ENCODE data around the gene HDDC3.

The HDDC3 gene

GRCh38 chr15:90955624-90956273, 23.4 kb upstream of the HDDC3 start:
- TF ChIP-seq, protein P1, sequence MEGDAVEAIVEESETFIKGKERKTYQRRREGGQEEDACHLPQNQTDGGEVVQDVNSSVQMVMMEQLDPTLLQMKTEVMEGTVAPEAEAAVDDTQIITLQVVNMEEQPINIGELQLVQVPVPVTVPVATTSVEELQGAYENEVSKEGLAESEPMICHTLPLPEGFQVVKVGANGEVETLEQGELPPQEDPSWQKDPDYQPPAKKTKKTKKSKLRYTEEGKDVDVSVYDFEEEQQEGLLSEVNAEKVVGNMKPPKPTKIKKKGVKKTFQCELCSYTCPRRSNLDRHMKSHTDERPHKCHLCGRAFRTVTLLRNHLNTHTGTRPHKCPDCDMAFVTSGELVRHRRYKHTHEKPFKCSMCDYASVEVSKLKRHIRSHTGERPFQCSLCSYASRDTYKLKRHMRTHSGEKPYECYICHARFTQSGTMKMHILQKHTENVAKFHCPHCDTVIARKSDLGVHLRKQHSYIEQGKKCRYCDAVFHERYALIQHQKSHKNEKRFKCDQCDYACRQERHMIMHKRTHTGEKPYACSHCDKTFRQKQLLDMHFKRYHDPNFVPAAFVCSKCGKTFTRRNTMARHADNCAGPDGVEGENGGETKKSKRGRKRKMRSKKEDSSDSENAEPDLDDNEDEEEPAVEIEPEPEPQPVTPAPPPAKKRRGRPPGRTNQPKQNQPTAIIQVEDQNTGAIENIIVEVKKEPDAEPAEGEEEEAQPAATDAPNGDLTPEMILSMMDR (conservative IDR thresholded peaks at IDR 0.05; ENCODE audit: low read depth), result no peak

GRCh38 chr15:90954712-90955623, 22.6 kb upstream of the HDDC3 start, which contains the start of gene RCCD1:
Gene RCCD1 (plus strand): TSS chr15:90954884. CDS start chr15:90956735, 1,851 bp downstream.
- TF ChIP-seq, protein P1 (conservative IDR thresholded peaks at IDR 0.05; ENCODE audit: low read depth), result no peak
- peak within 1 kb of the TSS; percentile 98 for H3K27ac ChIP-seq
- POLR2A ChIA-PET (ENCODE audit: low non-redundant PET), result interaction anchor here (0.8 to 1.5 kb wide), 2 partner anchors 22 to 53 kb away, joined by 3 to 6 read pairs; partner anchors contain the start of gene HDDC3
- DNase-seq (ENCODE audit: low spot score), result peak; percentile 99
- CTCF ChIA-PET, result interaction anchor here (0.7 to 4.4 kb wide), 4 partner anchors 23 to 1878 kb away, joined by 3 to 23 read pairs (median 8); partner anchors contain the start of gene HDDC3

More at GRCh38 chr15:90955624-90956273, 23.4 kb upstream of the HDDC3 start:
- CTCF ChIA-PET, result interaction anchor here (0.6 to 4.4 kb wide), 15 partner anchors 12 to 1949 kb away, joined by 3 to 23 read pairs (median 7); partner anchors contain the start of gene HDDC3
- peak overlapping the region; percentile 98 for H3K27ac ChIP-seq
- POLR2A ChIA-PET (ENCODE audit: low non-redundant PET), result no interaction called here
- peak; percentile 35 for DNase-seq (ENCODE audit: low spot score)

DNA sequence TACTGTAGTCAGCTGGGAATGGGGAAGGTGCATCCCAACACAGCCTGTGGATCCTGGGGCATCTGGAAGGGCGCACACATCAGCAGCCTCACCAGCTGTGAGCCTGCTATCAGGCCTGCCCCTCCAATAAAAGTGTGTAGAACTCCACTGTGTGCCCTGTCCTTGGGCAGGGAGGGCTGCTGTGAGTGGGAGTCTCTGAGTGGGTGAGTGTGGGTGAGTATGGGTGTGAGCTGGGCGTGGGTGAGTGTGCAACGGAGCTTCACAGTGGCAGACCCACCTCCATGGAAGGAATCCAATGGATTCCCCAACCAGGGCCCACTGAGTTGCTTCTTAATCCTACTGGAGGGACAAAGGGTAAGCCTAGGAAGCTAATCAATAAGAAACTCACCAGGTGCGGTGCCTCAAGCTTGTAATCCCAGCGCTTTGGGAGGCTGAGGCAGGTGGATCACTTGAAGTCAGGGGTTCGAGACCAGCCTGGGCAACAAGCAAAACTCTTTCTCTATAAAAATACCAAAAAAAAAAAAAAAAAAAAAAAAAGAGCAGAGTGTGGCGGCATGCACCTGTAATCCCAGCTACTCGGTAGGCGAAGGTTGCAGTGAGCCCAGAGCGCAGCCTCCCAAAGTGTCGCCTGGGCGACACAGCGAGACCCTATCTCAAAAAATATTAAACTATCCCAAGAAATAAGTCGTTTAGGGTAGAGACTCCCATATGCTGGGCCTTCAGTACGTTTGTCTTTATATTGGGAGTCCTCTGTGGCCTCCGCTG, 21.8 kb upstream of the HDDC3 start:
- H3K27ac ChIP-seq, result peak overlapping the region; percentile 98
- DNase-seq (ENCODE audit: low spot score), result no peak
- POLR2A ChIA-PET (ENCODE audit: low non-redundant PET), result interaction anchor here (0.8 to 1.5 kb wide), 2 partner anchors 21 to 54 kb away, joined by 3 to 6 read pairs; partner anchors contain the start of gene HDDC3
- CTCF ChIA-PET, result interaction anchor here (1.6 to 4.4 kb wide), 2 partner anchors 22 to 96 kb away, joined by 4 to 23 read pairs; partner anchors contain the start of gene HDDC3
- TF ChIP-seq, protein P1 (conservative IDR thresholded peaks at IDR 0.05; ENCODE audit: low read depth), result no peak

DNA sequence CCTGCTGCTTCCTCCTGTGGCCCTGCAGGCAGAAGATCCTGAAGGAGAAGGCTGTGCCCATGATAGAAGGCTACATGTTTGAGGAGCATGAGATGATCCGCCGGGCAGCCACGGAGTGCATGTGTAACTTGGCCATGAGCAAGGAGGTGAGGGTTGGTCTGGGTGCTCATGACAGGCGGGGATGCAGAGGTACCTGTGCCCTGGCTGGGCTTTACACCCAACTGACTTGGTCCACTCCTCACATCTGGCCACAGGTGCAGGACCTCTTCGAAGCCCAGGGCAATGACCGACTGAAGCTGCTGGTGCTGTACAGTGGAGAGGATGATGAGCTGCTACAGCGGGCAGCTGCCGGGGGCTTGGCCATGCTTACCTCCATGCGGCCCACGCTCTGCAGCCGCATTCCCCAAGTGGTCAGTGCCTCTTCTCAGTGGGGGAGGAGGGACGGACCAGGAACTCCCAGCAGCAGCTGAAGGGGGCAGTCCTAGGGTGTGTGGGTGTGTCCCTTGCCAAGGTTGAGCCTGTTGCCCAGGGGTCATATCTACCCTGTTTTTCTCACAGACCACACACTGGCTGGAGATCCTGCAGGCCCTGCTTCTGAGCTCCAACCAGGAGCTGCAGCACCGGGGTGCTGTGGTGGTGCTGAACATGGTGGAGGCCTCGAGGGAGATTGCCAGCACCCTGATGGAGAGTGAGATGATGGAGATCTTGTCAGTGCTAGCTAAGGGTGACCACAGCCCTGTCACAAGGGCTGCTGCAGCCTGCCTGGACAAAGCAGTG, 20.7 kb upstream of the HDDC3 start:
- no peak for DNase-seq (ENCODE audit: low spot score)
- ChIA-PET POLR2A (ENCODE audit: low non-redundant PET) (interaction anchor here (0.6 to 1.5 kb wide), 2 partner anchors 41 to 55 kb away, joined by 4 to 6 read pairs; partner anchors contain the start of gene PRC1), CTCF (interaction anchor here (1.6 kb wide), 1 partner anchor 21 kb away, joined by 4 read pairs; the partner anchor contains the start of gene HDDC3)
- TF ChIP-seq, protein P1 (conservative IDR thresholded peaks at IDR 0.05; ENCODE audit: low read depth), result no peak
- H3K27ac ChIP-seq, result peak overlapping the region; percentile 98

DNA sequence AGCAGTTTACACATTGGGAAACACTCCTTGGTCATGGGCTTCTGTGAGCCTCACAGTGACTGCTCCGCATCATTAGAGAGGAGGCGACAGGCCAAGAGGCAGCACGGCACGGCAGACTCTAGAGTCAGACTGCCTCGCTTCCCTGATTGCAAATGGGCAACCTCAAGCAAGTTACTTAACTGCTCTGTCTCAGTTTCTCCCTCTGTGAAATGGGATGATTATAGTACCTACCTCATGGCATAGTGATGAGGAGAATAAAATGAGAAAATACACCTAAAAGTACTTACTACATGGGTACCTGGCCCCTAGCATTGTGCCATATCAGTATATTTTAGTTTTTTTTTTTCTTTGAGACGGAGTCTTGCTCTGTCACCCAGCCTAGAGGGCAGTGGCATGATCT, 18.3 kb upstream of the HDDC3 start:
- peak overlapping the region; percentile 66 for H3K27ac ChIP-seq
- TF ChIP-seq, protein P1 (conservative IDR thresholded peaks at IDR 0.05; ENCODE audit: low read depth), result no peak
- POLR2A ChIA-PET (ENCODE audit: low non-redundant PET), result no interaction called here
- DNase-seq (ENCODE audit: low spot score), result no peak
- CTCF ChIA-PET, result interaction anchor here (0.6 kb wide), 1 partner anchor 1935 kb away, joined by 3 read pairs; no protein-coding TSS in a partner anchor
